ENCODE data around the gene RASA1. TPM values are rescaled to one million over a fixed set of nuclear protein-coding genes. Genes with fewer than 3 reads are reported as not detected.

RASA1 gene
- total RNA-seq, 2 experiments from 2014 or later = 12.9 to 14.8 TPM

- Mint-ChIP-seq H3K27ac (no peak overlapping the region), H3K9me3 (ENCODE audit: insufficient read depth) (no peaks in the 10 kb centered on the region), H3K4me3 (no peak overlapping the region), H3K36me3 (ENCODE audit: low read depth) (peaks cover 75% of the 10 kb centered on the region), H3K27me3 (ENCODE audit: low read depth) (no peaks in the 10 kb centered on the region), H3K4me1 (ENCODE audit: low read depth) (peaks cover 10% of the 10 kb centered on the region)
- CTCF ChIA-PET = interaction anchor here (1.0 kb wide), 1 partner anchor 126 kb away, joined by 3 read pairs; no protein-coding TSS in a partner anchor
- ATAC-seq (no peak), DNase-seq (no peak)
- POLR2A ChIA-PET = no interaction called here
These were observed 126.9 kb downstream of the RASA1 start for GRCh38 chr5:87394411-87395165.

DNA sequence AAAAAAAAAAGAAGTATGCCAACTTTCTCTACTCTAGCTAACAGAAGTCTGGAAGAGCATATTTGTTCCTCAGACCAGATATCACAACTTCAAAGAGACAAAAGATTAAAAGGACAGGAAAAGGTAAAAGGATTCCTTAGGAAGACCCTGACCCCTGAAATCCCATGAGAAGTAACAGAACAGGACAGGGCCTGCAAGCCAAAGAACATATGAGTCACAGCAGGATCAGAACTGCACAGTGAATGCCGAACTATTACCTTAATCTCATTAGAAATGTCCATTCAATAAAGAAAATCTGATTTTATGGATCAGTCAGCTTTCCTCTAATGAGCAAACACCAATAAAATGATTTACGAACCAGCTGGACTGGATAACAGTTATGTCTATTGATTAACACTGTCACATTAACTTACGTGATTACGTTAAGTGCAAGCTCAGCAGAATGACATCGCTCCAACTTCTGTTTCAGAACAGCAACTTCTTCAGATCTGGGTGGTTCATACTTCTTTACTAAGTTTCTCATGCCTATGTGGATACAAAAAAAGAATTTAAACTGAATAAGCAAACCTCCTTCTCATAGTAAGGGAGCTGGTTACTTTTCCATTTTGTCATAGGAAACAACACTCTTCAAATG is 131.4 kb downstream of the RASA1 start:
- H3K27me3 Mint-ChIP-seq (ENCODE audit: low read depth) = no peaks in the 10 kb centered on the region
- ATAC-seq (no peak), DNase-seq (no peak)
- H3K4me1 Mint-ChIP-seq (ENCODE audit: low read depth) = peaks cover 19% of the 10 kb centered on the region
- CTCF ChIA-PET = interaction anchor here (1.0 to 2.9 kb wide), 13 partner anchors 10 to 519 kb away, joined by 3 to 37 read pairs (median 5); partner anchors contain the start of genes CCNH and RASA1
- POLR2A ChIA-PET = no interaction called here
- no peak overlapping the region for H3K27ac Mint-ChIP-seq
- H3K9me3 Mint-ChIP-seq (ENCODE audit: insufficient read depth) = no peaks in the 10 kb centered on the region
- no peak overlapping the region for H3K4me3 Mint-ChIP-seq
- H3K36me3 Mint-ChIP-seq (ENCODE audit: low read depth) = peaks cover 60% of the 10 kb centered on the region

DNA sequence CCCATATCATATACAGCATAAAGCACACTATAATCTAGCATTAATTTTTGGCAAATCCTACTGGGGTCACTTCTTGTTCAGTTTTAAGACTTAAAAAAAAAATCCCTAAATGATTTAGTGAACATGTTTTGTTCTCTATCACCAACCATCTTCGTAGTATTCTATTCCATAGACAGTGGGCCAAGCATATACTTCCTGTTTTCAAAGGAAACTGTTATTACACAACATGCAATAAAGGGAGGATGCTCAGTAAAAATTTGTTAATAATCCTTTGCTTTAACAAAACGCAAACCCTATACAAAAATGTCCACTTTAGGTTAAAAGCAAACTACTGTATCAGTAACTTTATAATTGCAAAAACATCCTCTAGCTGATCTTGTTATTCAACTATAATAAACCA is 132.0 kb downstream of the RASA1 start:
- H3K27ac Mint-ChIP-seq = no peak overlapping the region
- H3K27me3 Mint-ChIP-seq (ENCODE audit: low read depth) = no peaks in the 10 kb centered on the region
- H3K4me3 Mint-ChIP-seq = no peak overlapping the region
- peaks cover 22% of the 10 kb centered on the region for H3K4me1 Mint-ChIP-seq (ENCODE audit: low read depth)
- ChIA-PET POLR2A (interaction anchor here (0.7 to 1.0 kb wide), 3 partner anchors 12 to 1408 kb away, joined by 3 read pairs; partner anchors contain the start of gene CCNH), CTCF (interaction anchor here (0.5 to 2.9 kb wide), 27 partner anchors 8 to 519 kb away, joined by 3 to 37 read pairs (median 4); partner anchors contain the start of genes CCNH and RASA1)
- peaks cover 60% of the 10 kb centered on the region for H3K36me3 Mint-ChIP-seq (ENCODE audit: low read depth)
- no peak for DNase-seq
- ATAC-seq = no peak
- H3K9me3 Mint-ChIP-seq (ENCODE audit: insufficient read depth) = no peaks in the 10 kb centered on the region

- Mint-ChIP-seq H3K9me3 (ENCODE audit: insufficient read depth) (no peaks in the 10 kb centered on the region), H3K27ac (no peak overlapping the region), H3K36me3 (ENCODE audit: low read depth) (peaks cover 60% of the 10 kb centered on the region), H3K4me3 (no peak overlapping the region), H3K4me1 (ENCODE audit: low read depth) (peaks cover 23% of the 10 kb centered on the region), H3K27me3 (ENCODE audit: low read depth) (no peaks in the 10 kb centered on the region)
- ATAC-seq = peak; percentile 63
- ChIA-PET POLR2A (interaction anchor here (0.7 to 1.0 kb wide), 3 partner anchors 11 to 1407 kb away, joined by 3 read pairs; partner anchors contain the start of gene CCNH), CTCF (interaction anchor here (0.5 to 2.9 kb wide), 29 partner anchors 8 to 1290 kb away, joined by 3 to 37 read pairs (median 4); partner anchors contain the start of genes CCNH and RASA1)
- DNase-seq = no peak
These were observed 132.7 kb downstream of the RASA1 start for GRCh38 chr5:87400305-87400899.

DNA sequence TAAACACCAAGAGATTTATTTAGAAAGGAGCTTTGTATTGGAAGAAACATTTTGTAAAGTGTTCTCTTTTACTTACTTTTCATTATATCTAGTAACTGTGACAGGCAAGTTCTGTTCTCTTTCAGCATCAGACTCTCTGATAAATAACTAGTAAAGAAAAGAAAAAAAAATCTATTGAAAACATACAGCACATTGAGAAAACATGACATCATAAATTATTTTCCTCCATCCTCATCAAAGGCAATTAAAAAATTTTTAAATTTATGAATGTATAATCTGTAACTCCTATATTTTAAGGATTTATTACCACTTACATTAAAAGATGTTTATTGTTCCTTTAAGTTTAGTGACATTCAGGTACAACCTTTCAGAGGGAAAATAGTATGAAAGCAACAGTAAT is 133.9 kb downstream of the RASA1 start:
- no peak overlapping the region for H3K27ac Mint-ChIP-seq
- H3K4me3 Mint-ChIP-seq = no peak overlapping the region
- DNase-seq (no peak), ATAC-seq (no peak)
- peaks cover 31% of the 10 kb centered on the region for H3K4me1 Mint-ChIP-seq (ENCODE audit: low read depth)
- H3K9me3 Mint-ChIP-seq (ENCODE audit: insufficient read depth) = no peaks in the 10 kb centered on the region
- no peaks in the 10 kb centered on the region for H3K27me3 Mint-ChIP-seq (ENCODE audit: low read depth)
- POLR2A ChIA-PET = no interaction called here
- H3K36me3 Mint-ChIP-seq (ENCODE audit: low read depth) = peaks cover 70% of the 10 kb centered on the region
- CTCF ChIA-PET = interaction anchor here (1.0 to 2.0 kb wide), 2 partner anchors 330 to 431 kb away, joined by 3 to 8 read pairs; no protein-coding TSS in a partner anchor

- H3K27me3 Mint-ChIP-seq (ENCODE audit: low read depth) = no peaks in the 10 kb centered on the region
- peaks cover 76% of the 10 kb centered on the region for H3K36me3 Mint-ChIP-seq (ENCODE audit: low read depth)
- H3K4me3 Mint-ChIP-seq = no peak overlapping the region
- no peak overlapping the region for H3K27ac Mint-ChIP-seq
- no peak for ATAC-seq
- ChIA-PET CTCF (no interaction called here), POLR2A (no interaction called here)
- H3K9me3 Mint-ChIP-seq (ENCODE audit: insufficient read depth) = no peaks in the 10 kb centered on the region
- no peak for DNase-seq
- H3K4me1 Mint-ChIP-seq (ENCODE audit: low read depth) = peaks cover 36% of the 10 kb centered on the region
These were observed 135.7 kb downstream of the RASA1 start for GRCh38 chr5:87403409-87403808.

DNA sequence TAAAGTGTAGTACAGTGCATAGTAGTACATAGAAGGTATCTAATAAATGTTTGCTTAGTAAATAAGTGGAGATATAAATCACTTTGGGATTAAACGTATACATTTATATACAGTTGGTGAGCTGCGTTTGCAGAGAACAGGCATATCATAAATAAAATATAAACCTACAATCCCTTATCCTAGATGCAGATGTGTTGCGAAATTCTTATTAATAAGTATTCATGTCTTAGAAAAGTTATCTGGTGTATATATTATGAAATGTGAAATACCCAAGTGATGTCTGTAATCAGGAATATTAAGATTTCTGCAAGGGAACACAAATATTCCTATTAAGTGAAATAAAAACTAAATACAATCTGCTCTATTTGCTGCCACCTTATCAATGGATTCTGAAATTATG is 136.2 kb downstream of the RASA1 start:
- H3K27ac Mint-ChIP-seq = no peak overlapping the region
- CTCF ChIA-PET = no interaction called here
- H3K9me3 Mint-ChIP-seq (ENCODE audit: insufficient read depth) = no peaks in the 10 kb centered on the region
- H3K4me1 Mint-ChIP-seq (ENCODE audit: low read depth) = peaks cover 37% of the 10 kb centered on the region
- DNase-seq (no peak), ATAC-seq (no peak)
- POLR2A ChIA-PET = no interaction called here
- H3K36me3 Mint-ChIP-seq (ENCODE audit: low read depth) = peaks cover 76% of the 10 kb centered on the region
- no peaks in the 10 kb centered on the region for H3K27me3 Mint-ChIP-seq (ENCODE audit: low read depth)
- H3K4me3 Mint-ChIP-seq = no peak overlapping the region

- Mint-ChIP-seq H3K36me3 (ENCODE audit: low read depth) (peaks cover 77% of the 10 kb centered on the region), H3K27me3 (ENCODE audit: low read depth) (no peaks in the 10 kb centered on the region), H3K4me1 (ENCODE audit: low read depth) (peaks cover 36% of the 10 kb centered on the region), H3K27ac (no peak overlapping the region), H3K9me3 (ENCODE audit: insufficient read depth) (no peaks in the 10 kb centered on the region), H3K4me3 (no peak overlapping the region)
- POLR2A ChIA-PET = no interaction called here
- CTCF ChIA-PET = no interaction called here
- ATAC-seq (no peak), DNase-seq (no peak)
These were observed 136.7 kb downstream of the RASA1 start for GRCh38 chr5:87404359-87404758.

GRCh38 chr5:87405472-87406155 is 137.9 kb downstream of the RASA1 start:
- no peak for DNase-seq
- H3K4me1 Mint-ChIP-seq (ENCODE audit: low read depth) = peaks cover 34% of the 10 kb centered on the region

GRCh38 chr5:87408204-87408603 is 140.5 kb downstream of the RASA1 start:
- no peaks in the 10 kb centered on the region for H3K27me3 Mint-ChIP-seq (ENCODE audit: low read depth)
- no peak overlapping the region for H3K4me3 Mint-ChIP-seq
- peaks cover 67% of the 10 kb centered on the region for H3K36me3 Mint-ChIP-seq (ENCODE audit: low read depth)
- ChIA-PET CTCF (interaction anchor here (1.1 kb wide), 1 partner anchor 8 kb away, joined by 6 read pairs; no protein-coding TSS in a partner anchor), POLR2A (no interaction called here)
- peaks cover 41% of the 10 kb centered on the region for H3K4me1 Mint-ChIP-seq (ENCODE audit: low read depth)
- no peaks in the 10 kb centered on the region for H3K9me3 Mint-ChIP-seq (ENCODE audit: insufficient read depth)
- no peak for ATAC-seq
- H3K27ac Mint-ChIP-seq = no peak overlapping the region
- DNase-seq = no peak

More at GRCh38 chr5:87405472-87406155, 137.9 kb downstream of the RASA1 start:
- Mint-ChIP-seq H3K36me3 (ENCODE audit: low read depth) (peaks cover 74% of the 10 kb centered on the region), H3K4me3 (no peak overlapping the region), H3K9me3 (ENCODE audit: insufficient read depth) (no peaks in the 10 kb centered on the region), H3K27ac (peak overlapping the region; percentile 51), H3K27me3 (ENCODE audit: low read depth) (no peaks in the 10 kb centered on the region)
- ATAC-seq = peak; percentile 21
- POLR2A ChIA-PET = no interaction called here
- CTCF ChIA-PET = no interaction called here

DNA sequence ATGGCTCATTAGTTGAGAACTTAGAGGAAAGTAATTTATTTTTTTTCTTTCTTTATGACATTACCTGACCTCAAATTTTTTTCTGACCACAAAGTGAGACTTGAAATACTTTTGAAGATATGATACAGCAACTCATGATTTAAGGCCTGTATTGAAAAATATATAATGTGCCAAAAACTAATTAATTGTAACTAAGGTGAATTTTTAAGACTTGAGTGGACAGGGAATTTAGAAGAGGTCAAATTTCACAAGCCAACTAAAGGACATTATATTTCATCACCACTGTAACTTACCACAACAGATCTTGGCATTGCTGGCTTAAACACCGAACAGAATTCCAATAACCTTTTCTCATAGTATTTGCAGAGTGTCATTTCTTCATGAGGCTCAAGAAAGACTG is 143.2 kb downstream of the RASA1 start:
- Mint-ChIP-seq H3K9me3 (ENCODE audit: insufficient read depth) (no peaks in the 10 kb centered on the region), H3K4me1 (ENCODE audit: low read depth) (peaks cover 34% of the 10 kb centered on the region), H3K36me3 (ENCODE audit: low read depth) (peaks cover 45% of the 10 kb centered on the region), H3K27me3 (ENCODE audit: low read depth) (no peaks in the 10 kb centered on the region), H3K27ac (peak overlapping the region; percentile 66), H3K4me3 (peak overlapping the region; percentile 60)
- DNase-seq (no peak), ATAC-seq (no peak)
- ChIA-PET CTCF (interaction anchor here (1.4 to 5.0 kb wide), 2 partner anchors 11 to 37 kb away, joined by 3 to 37 read pairs; no protein-coding TSS in a partner anchor), POLR2A (no interaction called here)

All from activated CD8-positive, alpha-beta T cell treated with anti-CD3 and anti-CD28 coated beads, Interleukin-2, amount 10 ng/mL, durations not matched to agents 7 days and 5 days (primary cell).